Activated T-helper 2 cell treated with anti-CD3 and anti-CD28 coated beads, Interferon-gamma antibody, Interleukin-2, Interleukin-4, amounts not matched to agents 10 μg/mL and 5 μg/mL and 100 μg/mL, durations not matched to agents 14 hours and 24 hours and 36 hours (primary cell): Measurements from ENCODE around the gene NOL6. TPM values are rescaled to one million over a fixed set of nuclear protein-coding genes. Genes with fewer than 3 reads are reported as not detected.
"Not testable (repeated sequence)": the region's sequence is repeated elsewhere in the genome, so short reads cannot be mapped to it uniquely, and the experiment has no call there.

Source experiments
- DNase-seq: peaks from one replicate; pipeline ENCODE4 v3.0.0; 2021; ENCODE audit warnings: low spot score
- H3K27ac Mint-ChIP-seq: one replicate; pipeline ENCODE4 v1.8.0; 2021; ENCODE audit warnings: mixed read lengths
- H3K27me3 Mint-ChIP-seq: one replicate; pipeline ENCODE4 v1.8.0; 2021; ENCODE audit warnings: low read depth, mixed read lengths
- H3K36me3 Mint-ChIP-seq: one replicate; pipeline ENCODE4 v1.8.0; 2021; ENCODE audit warnings: low read depth, mixed read lengths
- H3K4me1 Mint-ChIP-seq: one replicate; pipeline ENCODE4 v1.8.0; 2021; ENCODE audit warnings: low read depth, mixed read lengths
- H3K4me3 Mint-ChIP-seq: one replicate; pipeline ENCODE4 v1.8.0; 2021; ENCODE audit warnings: low read depth, mild to moderate bottlenecking, moderate library complexity, mixed read lengths
- H3K9me3 Mint-ChIP-seq: one replicate; pipeline ENCODE4 v1.8.0; 2021; ENCODE audit warnings: mixed read lengths
- intact Hi-C: fragments of 100-400 bp; cut with micrococcal nuclease; formaldehyde crosslinking; loops from one replicate; pipeline ENCODE4 v1.15.1; 2023
- total RNA-seq: library from RNA; stranded (reverse); gene quantifications from 2 replicates; pipeline ENCODE4 v1.2.3, GENCODE V29; 2022

NOL6 gene
- total RNA-seq, 1 donor from 2014 or later: 65.3 TPM

DNA sequence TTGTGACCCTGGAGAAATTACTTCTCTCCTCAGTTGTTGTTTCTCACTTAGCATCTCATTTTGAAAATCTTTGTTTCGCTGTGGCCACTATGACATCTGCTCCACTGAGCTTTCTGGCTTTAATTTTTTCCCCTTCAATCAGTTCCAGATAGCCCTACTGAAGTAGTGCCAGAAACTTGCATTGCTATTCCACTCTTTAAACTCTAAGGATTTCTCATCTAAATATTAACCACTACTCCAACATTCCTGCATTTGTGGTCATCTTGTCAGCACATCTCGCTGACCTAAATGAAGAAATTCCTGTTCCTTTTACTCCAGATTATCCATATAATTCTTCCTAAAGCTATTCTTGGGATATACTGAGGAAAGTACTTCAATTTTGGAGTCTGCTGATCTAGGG lies 15.3 kb upstream of the NOL6 start:
- Mint-ChIP-seq H3K27me3 (peaks cover 12% of the 10 kb centered on the region), H3K27ac (no peak overlapping the region), H3K9me3 (no peaks in the 10 kb centered on the region), H3K4me3 (no peak overlapping the region), H3K4me1 (no peaks in the 10 kb centered on the region), H3K36me3 (no peaks in the 10 kb centered on the region)
- DNase-seq: no peak
- intact Hi-C loops: no loop called here

DNA sequence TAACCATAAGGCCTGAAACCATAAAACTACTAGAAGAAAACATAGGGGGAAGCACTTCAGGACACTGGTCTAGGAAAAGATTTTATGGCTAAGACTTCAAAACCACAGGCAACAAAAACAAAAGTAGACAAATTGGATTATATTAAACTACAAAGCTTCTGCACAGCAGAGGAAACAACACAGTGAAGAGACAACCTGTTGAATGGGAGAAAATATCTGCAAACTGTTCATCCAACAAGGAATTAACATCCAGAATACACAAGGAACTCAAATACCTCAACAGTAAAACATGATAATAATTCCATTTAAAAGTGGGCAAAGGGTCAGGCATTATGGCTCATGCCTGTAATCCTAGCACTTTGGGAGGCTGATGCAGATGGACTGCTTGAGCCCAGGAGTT lies 11.6 kb upstream of the NOL6 start:
- H3K9me3 Mint-ChIP-seq, H3K36me3 Mint-ChIP-seq, H3K4me1 Mint-ChIP-seq, H3K27ac Mint-ChIP-seq, H3K27me3 Mint-ChIP-seq, DNase-seq, H3K4me3 Mint-ChIP-seq, intact Hi-C loops: not testable (repeated sequence)

DNA sequence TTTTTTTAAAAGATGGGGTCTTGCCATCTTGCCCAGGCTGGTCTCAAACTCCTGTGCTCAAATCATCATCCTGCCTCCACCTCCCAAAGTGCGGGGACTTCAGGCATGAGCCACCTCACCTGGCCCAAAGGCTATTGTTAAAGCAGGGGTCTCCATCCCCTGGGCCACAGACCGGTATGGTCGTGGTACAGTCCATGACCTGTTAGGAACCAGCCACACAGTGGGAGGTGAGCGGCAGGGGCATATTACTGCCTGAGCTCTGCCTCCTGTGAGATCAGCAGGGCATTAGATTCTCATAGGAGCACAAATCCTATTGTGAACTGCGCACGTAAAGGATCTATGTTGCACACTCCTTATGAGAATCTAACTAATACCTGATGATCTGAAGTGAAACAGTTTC lies 7.3 kb upstream of the NOL6 start:
- H3K4me3 Mint-ChIP-seq: no peak overlapping the region
- intact Hi-C loops: no loop called here
- H3K27me3 Mint-ChIP-seq: no peaks in the 10 kb centered on the region

DNA sequence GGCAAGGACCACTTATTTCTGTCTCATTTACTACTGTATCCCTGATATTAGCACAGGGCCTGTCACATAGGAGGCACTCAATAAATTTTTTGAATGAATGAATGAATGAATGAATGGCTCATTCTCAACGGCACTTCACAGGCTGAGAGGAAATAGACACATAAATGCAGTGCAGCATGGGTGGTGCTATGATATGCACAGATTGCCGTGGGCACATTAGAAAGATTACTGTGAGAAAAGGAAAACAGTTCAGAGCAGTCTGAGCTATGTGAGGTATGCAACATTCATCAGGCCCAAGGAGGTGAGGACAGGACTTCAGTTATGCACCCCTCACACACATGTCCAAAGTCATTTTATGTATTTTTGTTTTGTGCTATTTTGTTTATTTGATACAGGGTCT lies 6.4 kb upstream of the NOL6 start:
- no peak overlapping the region for H3K4me3 Mint-ChIP-seq
- no peak for DNase-seq
- no peak overlapping the region for H3K27ac Mint-ChIP-seq
- intact Hi-C loops: no loop called here
- H3K36me3 Mint-ChIP-seq: no peaks in the 10 kb centered on the region
- H3K27me3 Mint-ChIP-seq: no peaks in the 10 kb centered on the region
- no peaks in the 10 kb centered on the region for H3K4me1 Mint-ChIP-seq
- no peaks in the 10 kb centered on the region for H3K9me3 Mint-ChIP-seq

More for the DNA sequence above, 7.3 kb upstream of the NOL6 start:
- Mint-ChIP-seq H3K27ac (no peak overlapping the region), H3K4me1 (no peaks in the 10 kb centered on the region), H3K9me3 (no peaks in the 10 kb centered on the region), H3K36me3 (no peaks in the 10 kb centered on the region)
- DNase-seq: no peak

DNA sequence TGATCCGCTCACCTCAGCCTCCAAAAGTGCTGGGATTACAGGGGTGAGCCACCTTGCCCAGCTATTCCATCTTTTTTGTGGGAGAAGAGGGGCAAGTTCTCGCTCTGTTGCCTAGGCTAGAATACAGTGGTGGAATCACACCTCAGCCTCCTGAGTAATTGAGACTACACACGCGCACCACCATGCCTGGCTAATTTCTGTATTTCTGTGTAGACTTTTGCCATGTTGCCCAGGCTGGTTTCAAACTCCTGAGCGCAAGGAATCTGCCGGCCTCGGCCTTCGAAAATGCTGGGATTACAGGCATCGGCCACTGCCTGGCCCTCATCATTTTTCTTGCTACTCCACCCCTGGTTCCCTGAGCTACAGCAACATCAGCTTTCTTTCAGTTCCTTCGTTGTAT lies 2.8 kb upstream of the NOL6 start:
- Mint-ChIP-seq H3K4me1 (peaks cover 17% of the 10 kb centered on the region), H3K9me3 (no peaks in the 10 kb centered on the region), H3K4me3 (no peak overlapping the region), H3K27me3 (no peaks in the 10 kb centered on the region), H3K36me3 (peaks cover 13% of the 10 kb centered on the region), H3K27ac (no peak overlapping the region)
- DNase-seq: peak; percentile 7
- intact Hi-C loops: no loop called here

DNA sequence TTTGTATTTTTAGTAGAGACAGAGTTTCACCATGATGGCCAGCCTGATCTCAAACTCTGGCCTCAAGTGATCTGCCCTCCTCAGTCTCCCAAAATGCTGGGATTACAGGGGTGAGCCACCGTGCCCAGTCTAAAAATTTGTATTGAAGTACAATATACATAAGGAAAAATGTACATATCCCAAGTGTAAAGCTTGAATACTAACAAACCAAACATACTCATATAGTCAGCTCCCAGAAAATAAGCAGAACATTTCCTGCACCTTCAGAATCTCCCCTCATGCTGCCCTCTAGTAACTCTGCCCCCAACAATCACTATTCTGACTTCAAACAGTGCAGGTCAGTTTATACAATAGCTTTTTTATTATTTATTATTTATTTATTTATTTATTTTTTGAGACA lies 1.6 kb upstream of the NOL6 start:
- Mint-ChIP-seq H3K27ac (no peak overlapping the region), H3K27me3 (no peaks in the 10 kb centered on the region), H3K4me1 (peaks cover 19% of the 10 kb centered on the region), H3K9me3 (no peaks in the 10 kb centered on the region), H3K36me3 (peaks cover 24% of the 10 kb centered on the region), H3K4me3 (peak overlapping the region; percentile 13)
- intact Hi-C loops: no loop called here
- no peak for DNase-seq

DNA sequence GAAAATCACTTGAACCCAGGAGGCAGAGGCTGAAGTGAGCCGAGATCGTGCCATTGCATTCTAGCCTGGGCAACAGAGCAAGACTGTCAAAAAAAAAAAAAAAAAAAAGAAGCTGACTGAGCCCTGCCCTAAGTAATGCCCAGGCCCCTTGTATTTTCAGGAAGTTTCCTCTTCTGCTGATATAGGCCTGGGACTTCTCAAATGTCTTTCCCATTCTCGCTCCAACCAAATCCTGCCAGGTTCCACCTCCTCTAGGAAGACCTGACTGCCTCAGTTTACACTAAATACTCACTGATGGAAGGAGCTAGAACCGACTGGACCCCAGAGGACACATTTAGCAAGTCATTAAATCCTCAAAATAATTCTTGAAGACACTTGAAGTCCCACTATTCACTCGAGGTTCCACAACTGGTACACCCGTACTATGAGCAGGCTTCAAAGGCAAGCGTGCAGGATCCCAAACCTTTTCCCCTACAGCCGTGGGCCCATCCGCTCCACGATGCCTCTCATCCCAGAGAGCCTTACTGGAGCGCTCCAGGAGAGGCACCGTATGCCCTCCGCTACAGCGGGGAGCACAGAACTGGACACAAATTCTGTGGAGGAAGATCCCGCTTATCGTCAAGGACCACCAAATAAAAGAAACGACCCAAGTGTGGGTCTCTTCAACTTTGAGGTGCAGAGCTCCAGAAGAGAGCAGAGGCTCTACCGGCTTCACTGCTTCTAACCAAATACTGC lies 676 bp downstream of the NOL6 start:
- no peaks in the 10 kb centered on the region for H3K9me3 Mint-ChIP-seq
- H3K4me3 Mint-ChIP-seq: peak overlapping the region; percentile 98
- peak overlapping the region; percentile 92 for H3K27ac Mint-ChIP-seq
- H3K36me3 Mint-ChIP-seq: peaks cover 48% of the 10 kb centered on the region
- H3K27me3 Mint-ChIP-seq: no peaks in the 10 kb centered on the region
- DNase-seq: no peak
- intact Hi-C loops: loop anchor here (5.0 kb wide), 1 partner anchor 181 kb away; the partner anchor contains the start of gene NFX1
- H3K4me1 Mint-ChIP-seq: peaks cover 21% of the 10 kb centered on the region

DNA sequence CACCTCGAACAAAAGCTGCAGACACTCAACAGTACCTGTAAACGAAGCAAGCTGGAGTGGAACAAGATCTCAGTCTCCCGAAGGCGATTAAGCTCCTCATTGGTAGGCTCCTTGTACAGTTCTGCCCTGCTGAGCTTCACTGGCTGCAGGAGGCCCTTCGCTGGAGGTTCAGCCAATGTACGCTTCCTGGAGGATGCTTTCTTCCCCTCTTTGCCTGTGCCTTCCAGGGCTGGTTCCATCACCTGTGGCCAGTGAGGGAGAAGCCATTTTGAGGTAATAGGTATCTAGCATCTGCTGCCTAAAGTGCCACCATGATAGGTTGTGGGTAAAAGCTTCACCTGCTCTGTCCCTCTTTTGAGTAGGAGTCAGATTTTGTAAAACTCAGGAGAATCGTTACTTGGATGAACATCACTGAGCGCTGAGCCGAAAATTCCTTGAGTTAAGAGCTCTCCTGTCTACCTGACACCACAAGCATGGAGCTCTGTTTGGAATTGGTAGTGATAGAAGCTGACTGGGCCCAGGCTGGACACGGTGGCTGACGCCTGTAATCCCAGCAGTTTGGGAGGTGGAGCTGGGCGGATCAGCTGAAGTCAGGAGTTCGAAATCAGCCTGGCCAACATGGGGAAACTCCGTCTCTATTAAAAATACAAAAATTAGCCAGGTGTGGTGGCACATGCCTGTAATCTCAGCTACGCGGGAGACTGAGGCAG lies 1.4 kb downstream of the NOL6 start:
- H3K36me3 Mint-ChIP-seq: peaks cover 55% of the 10 kb centered on the region
- no peak for DNase-seq
- intact Hi-C loops: loop anchor here (5.0 kb wide), 1 partner anchor 180 kb away; the partner anchor contains the start of gene NFX1
- H3K27me3 Mint-ChIP-seq: no peaks in the 10 kb centered on the region
- H3K27ac Mint-ChIP-seq: no peak overlapping the region
- peaks cover 21% of the 10 kb centered on the region for H3K4me1 Mint-ChIP-seq
- H3K9me3 Mint-ChIP-seq: no peaks in the 10 kb centered on the region
- peak overlapping the region; percentile 98 for H3K4me3 Mint-ChIP-seq

DNA sequence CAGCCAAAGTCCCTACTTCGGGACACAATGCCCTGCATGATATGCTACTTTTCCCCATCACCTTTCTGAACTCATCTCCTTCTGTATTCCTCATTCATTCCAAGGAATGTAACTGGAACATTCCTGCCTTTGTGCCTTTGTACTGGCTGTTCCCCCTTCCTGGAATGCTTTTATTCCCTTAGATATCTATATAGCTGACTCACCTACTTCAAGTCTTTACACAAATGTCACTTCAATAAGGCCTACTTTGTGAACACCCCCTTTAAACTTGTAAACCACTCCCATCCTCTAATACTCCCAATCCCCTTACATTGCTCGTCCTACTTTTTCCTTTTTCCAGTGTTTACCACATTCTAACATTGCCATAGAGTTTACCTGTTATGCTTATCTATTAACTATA lies 2.4 kb downstream of the NOL6 start:
- peaks cover 61% of the 10 kb centered on the region for H3K36me3 Mint-ChIP-seq
- no peak overlapping the region for H3K27ac Mint-ChIP-seq
- H3K4me1 Mint-ChIP-seq: peaks cover 21% of the 10 kb centered on the region
- no peak for DNase-seq
- peak overlapping the region; percentile 11 for H3K4me3 Mint-ChIP-seq
- intact Hi-C loops: loop anchor here (5.0 kb wide), 1 partner anchor 179 kb away; the partner anchor contains the start of gene NFX1
- H3K27me3 Mint-ChIP-seq: no peaks in the 10 kb centered on the region
- H3K9me3 Mint-ChIP-seq: no peaks in the 10 kb centered on the region

DNA sequence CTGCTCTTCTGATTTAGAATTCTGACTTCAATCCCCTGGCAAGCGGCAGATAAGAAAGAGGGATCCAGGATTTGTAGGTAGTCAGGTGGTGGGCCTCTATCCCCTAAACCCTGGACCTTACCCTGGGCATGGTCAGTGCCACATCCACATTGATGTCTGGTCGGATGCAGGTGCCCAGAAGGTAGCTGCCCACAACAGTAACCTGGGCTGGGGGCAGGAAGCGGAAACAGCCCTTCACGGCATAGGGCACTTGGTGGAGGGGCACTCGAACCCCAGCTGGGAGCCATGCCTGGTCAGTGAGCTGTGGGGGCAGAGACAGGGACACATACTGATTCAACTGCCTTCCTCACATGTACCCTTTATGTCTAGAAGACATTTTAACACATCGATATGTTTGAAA lies 3.8 kb downstream of the NOL6 start:
- no peaks in the 10 kb centered on the region for H3K9me3 Mint-ChIP-seq
- no peaks in the 10 kb centered on the region for H3K27me3 Mint-ChIP-seq
- intact Hi-C loops: loop anchor here (5.0 kb wide), 1 partner anchor 178 kb away; the partner anchor contains the start of gene NFX1
- peaks cover 76% of the 10 kb centered on the region for H3K36me3 Mint-ChIP-seq
- no peak overlapping the region for H3K27ac Mint-ChIP-seq
- no peak overlapping the region for H3K4me3 Mint-ChIP-seq
- no peak for DNase-seq
- peaks cover 21% of the 10 kb centered on the region for H3K4me1 Mint-ChIP-seq

DNA sequence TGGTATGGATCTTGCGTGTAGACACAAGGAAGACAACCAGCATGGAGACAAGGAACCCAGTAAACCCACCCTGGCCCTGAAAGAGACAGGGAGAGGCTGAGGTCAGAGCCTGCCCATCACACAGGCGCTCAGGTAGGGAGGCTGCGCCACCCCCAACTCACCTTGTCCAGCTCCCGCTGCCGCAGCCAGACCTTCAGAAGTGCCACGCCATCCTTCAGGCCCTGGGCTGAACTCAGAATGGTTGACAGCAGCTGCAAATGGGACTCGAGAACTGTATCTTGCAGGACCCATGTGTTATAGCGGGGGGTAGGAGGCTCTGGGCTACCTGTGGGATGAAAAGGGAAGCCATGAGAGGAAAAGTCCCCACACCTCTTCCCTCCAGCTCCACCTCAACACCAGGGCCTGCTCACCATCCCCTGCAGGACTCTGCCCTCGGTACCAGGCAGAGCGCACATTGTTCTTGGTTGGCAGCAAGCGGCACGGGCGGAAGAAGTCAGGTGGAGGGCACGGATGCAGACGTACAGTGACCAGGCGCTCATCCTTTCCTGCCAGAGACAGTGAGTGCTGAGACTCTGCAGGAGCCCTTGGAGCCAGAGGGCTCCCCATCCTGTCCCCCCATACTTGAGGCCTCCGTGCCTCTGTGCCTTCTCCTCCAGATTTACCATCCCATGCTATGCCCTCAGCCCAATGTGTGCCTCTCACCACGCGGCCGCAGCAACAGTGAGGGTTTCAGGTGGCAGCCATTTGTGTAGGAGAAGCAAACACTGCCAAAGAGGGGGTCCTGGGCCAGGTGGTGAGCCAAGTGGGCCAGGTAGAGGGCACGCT lies 4.7 kb downstream of the NOL6 start:
- Mint-ChIP-seq H3K36me3 (peaks cover 85% of the 10 kb centered on the region), H3K9me3 (no peaks in the 10 kb centered on the region), H3K27ac (no peak overlapping the region), H3K27me3 (no peaks in the 10 kb centered on the region), H3K4me1 (peaks cover 19% of the 10 kb centered on the region), H3K4me3 (no peak overlapping the region)
- no peak for DNase-seq
- intact Hi-C loops: no loop called here

DNA sequence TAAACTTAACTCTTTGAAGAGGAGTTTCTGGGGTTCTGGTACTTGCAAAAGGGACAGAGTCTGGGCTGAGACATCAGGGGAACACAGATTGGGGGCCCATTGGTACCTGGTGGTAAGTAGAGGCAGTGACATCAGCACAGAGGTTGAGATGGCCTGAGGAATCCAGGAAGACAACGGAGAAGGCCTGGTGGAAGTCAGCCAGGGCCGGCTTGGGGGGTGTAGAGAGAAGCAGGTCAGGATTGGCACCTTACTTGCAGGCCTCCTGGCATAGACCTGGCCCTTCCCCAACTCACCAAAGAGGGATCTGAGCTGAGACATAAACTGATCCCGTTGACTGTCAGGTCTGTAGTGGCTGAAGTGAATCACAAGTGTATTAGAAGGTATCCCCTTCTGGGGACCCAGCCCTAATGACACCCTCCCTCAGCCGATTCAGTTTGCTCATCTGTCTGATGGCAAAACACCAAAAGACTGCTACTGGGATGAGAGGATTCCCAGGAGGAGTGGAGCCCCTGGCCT lies 5.5 kb downstream of the NOL6 start:
- intact Hi-C loops: no loop called here
- Mint-ChIP-seq H3K9me3 (no peaks in the 10 kb centered on the region), H3K4me3 (no peak overlapping the region), H3K27me3 (no peaks in the 10 kb centered on the region), H3K36me3 (peaks cover 88% of the 10 kb centered on the region), H3K27ac (no peak overlapping the region), H3K4me1 (peaks cover 19% of the 10 kb centered on the region)
- no peak for DNase-seq
